Spleen (tissue), 11 donors: ENCODE measurements around the gene NPAS2. TPM values are rescaled to one million over a fixed set of nuclear protein-coding genes. Genes with fewer than 3 reads are reported as not detected.

Source experiments
- DNase-seq: peaks from one replicate; pipeline ENCODE4 v3.0.0-alpha.2; 2020
- H3K27ac ChIP-seq, 8 donors: fragments of 200-600 bp; sonication (generic) in 7 of 8; 1 replicate in 4 of 8; 2 replicates in 4 of 8; pipeline versions ENCODE4 v1.5.0 to v1.8.0; 2016 to 2021; ENCODE audit warnings: inconsistent platforms in 4 of 8, mild to moderate bottlenecking in 4 of 8, moderate library complexity in 1 of 8
- H3K27me3 ChIP-seq, 7 donors: fragments of 200-600 bp; sonication (generic) in 6 of 7; replicated peaks in 1 of 7; 1 replicate in 4 of 7; 2 replicates in 3 of 7; pipeline versions ENCODE4 v1.5.0 to v1.8.0; 2016 to 2021; ENCODE audit warnings: inconsistent platforms in 3 of 7, mild to moderate bottlenecking in 1 of 7
- H3K36me3 ChIP-seq, 6 donors: fragments of 200-600 bp; sonication (generic) in 5 of 6; 1 replicate in 4 of 6; 2 replicates in 2 of 6; pipeline versions ENCODE4 v1.5.0 to v1.8.0; 2016 to 2021; ENCODE audit warnings: inconsistent platforms in 2 of 6
- H3K4me1 ChIP-seq, 6 donors: fragments of 200-600 bp; sonication (generic) in 5 of 6; 1 replicate in 3 of 6; 2 replicates in 3 of 6; pipeline versions ENCODE4 v1.5.0 to v1.8.0; 2016 to 2021; ENCODE audit warnings: inconsistent platforms in 3 of 6
- H3K4me3 ChIP-seq, 8 donors: fragments of 200-600 bp; sonication (generic) in 7 of 8; 1 replicate in 4 of 8; 2 replicates in 4 of 8; pipeline versions ENCODE4 v1.5.0 to v1.8.0; 2016 to 2021; ENCODE audit warnings: inconsistent platforms in 4 of 8, mild to moderate bottlenecking in 4 of 8, moderate library complexity in 2 of 8
- H3K9me3 ChIP-seq, 8 donors: fragments of 200-600 bp; sonication (generic) in 7 of 8; 1 replicate in 4 of 8; 2 replicates in 4 of 8; pipeline versions ENCODE4 v1.5.0 to v1.8.0; 2016 to 2021; ENCODE audit warnings: inconsistent platforms in 4 of 8
- CTCF ChIP-seq, 11 experiments: fragments of 200-600 bp in 7 of 11; fragments of 450-650 bp in 4 of 11; sonication (generic) in 4 of 11; IDR thresholded peaks in 8 of 11; conservative IDR thresholded peaks in 3 of 11; 1 replicate in 7 of 11; 2 replicates in 4 of 11; pipeline versions ENCODE4 v1.4.0 to v1.8.0; 2016 to 2021; ENCODE audit warnings: antibody characterized with exemption in 11 of 11, inconsistent platforms in 4 of 11, mild to moderate bottlenecking in 1 of 11
- POLR2A ChIP-seq, 3 donors: fragments of 450-650 bp; IDR thresholded peaks; one replicate each; pipeline ENCODE4 v1.5.1; 2017; ENCODE audit warnings: antibody characterized with exemption in 3 of 3, mild to moderate bottlenecking in 1 of 3
- POLR2AphosphoS5 ChIP-seq, 3 donors: sonication (generic); formaldehyde crosslinking; IDR thresholded peaks; one replicate each; pipeline ENCODE4 v1.5.1; 2017; ENCODE audit warnings: antibody characterized with exemption in 3 of 3
- WGBS, 5 donors: extraction: QIAGEN DNeasy Blood & Tissue Kit in 3 of 5; methylation state at CpG; one replicate each; pipeline versions ENCODE4 v1.1.5 to v1.1.7; 2013 to 2018; 5-methylcytosine and 5-hydroxymethylcytosine counted together
- intact Hi-C: fragments of 100-400 bp; cut with DNase I; formaldehyde crosslinking; loops from one replicate; pipeline ENCODE4 v1.15.0; 2023; ENCODE audit warnings: low total_unique reads
- polyA plus RNA-seq, 3 donors: library from polyadenylated mRNA; stranded (reverse); fragments of 200-250 nt; gene quantifications; one replicate each; pipeline ENCODE4 v1.2.1, GENCODE V29; 2013
- total RNA-seq, 7 donors: library from RNA; depleted of rRNA in 3 of 7; stranded (reverse); fragments of >200 nt in 3 of 7; fragmentation: NEBNext Ultra II Directional in 4 of 7; extraction: Animal tissue kit (Norgen Biotek cat#: 25700) in 4 of 7; gene quantifications; one replicate each; pipeline versions ENCODE4 v1.1.0 to v1.2.1, GENCODE V29; 2016 to 2021
- donor health status: healthy with polysubstance abuse.
- donor health status: DM: no; HTN: no; CAD: no; lungs with moderate emphysema.
- donor health status: DM: no; HTN: no; CAD: no.
- donor health status: Bipolar disorder and iron deficiency.
- donor health status: healthy.
- donor health status: DM: no; HTN: no; CAD: no.
- donor health status: DM: yes; HTN: yes; CAD: no.

Gene NPAS2
- total and polyA plus RNA-seq, 10 donors: 2.4 to 24.1 (median 8.4) TPM

- WGBS, 5 donors: 70 to 84% (median 73%) methylated on average over 11 of the region's 11 CpGs
- H3K9me3 ChIP-seq: no peaks in the 10 kb centered on the region
- no peaks in the 10 kb centered on the region for H3K36me3 ChIP-seq
- DNase-seq: no peak
- H3K4me1 ChIP-seq: peaks cover 0 to 38% (median 6%) of the 10 kb centered on the region in 6 donors
- intact Hi-C loops: no loop called here
- H3K4me3 ChIP-seq: no peak overlapping the region
- H3K27me3 ChIP-seq: peaks cover 0 to 7% (median 0%) of the 10 kb centered on the region in 7 donors
- TF ChIP-seq POLR2AphosphoS5 (IDR thresholded peaks at IDR 0.05) (no peak), CTCF (IDR thresholded peaks at IDR 0.05 in 8 of 11, conservative IDR thresholded peaks at IDR 0.05 in 3 of 11) (no peak), POLR2A (IDR thresholded peaks at IDR 0.05) (no peak)
- no peak overlapping the region for H3K27ac ChIP-seq
Observed at GRCh38 chr2:100882645-100883613, 63.0 kb downstream of the NPAS2 start.

- no peak for DNase-seq
- Histone ChIP-seq H3K27ac (peak overlapping the region in 2 of 8 donors; percentile 8 to 26), H3K27me3 (peaks cover 0 to 7% (median 0%) of the 10 kb centered on the region in 7 donors), H3K4me1 (peaks cover 0 to 39% (median 6%) of the 10 kb centered on the region in 6 donors), H3K36me3 (no peaks in the 10 kb centered on the region), H3K9me3 (no peaks in the 10 kb centered on the region), H3K4me3 (no peak overlapping the region)
- WGBS, 5 donors: 37 to 48% (median 46%) methylated on average over 3 of the region's 3 CpGs
- TF ChIP-seq POLR2A (IDR thresholded peaks at IDR 0.05): no peak
- TF ChIP-seq CTCF (IDR thresholded peaks at IDR 0.05 in 8 of 11, conservative IDR thresholded peaks at IDR 0.05 in 3 of 11): no peak
- TF ChIP-seq POLR2AphosphoS5 (IDR thresholded peaks at IDR 0.05): no peak
- intact Hi-C loops: no loop called here
Observed at GRCh38 chr2:100884145-100884621, 64.2 kb downstream of the NPAS2 start.

- DNase-seq: no peak
- 68 to 83% (median 73%) methylated on average over 4 of the region's 4 CpGs for whole genome bisulfite sequencing, 5 donors
- H3K4me1 ChIP-seq: peaks cover 0 to 39% (median 6%) of the 10 kb centered on the region in 6 donors
- no peaks in the 10 kb centered on the region for H3K9me3 ChIP-seq
- no peaks in the 10 kb centered on the region for H3K36me3 ChIP-seq
- intact Hi-C loops: no loop called here
- H3K27me3 ChIP-seq: peaks cover 0 to 7% (median 0%) of the 10 kb centered on the region in 7 donors
- no peak overlapping the region for H3K4me3 ChIP-seq
- no peak for TF ChIP-seq CTCF (IDR thresholded peaks at IDR 0.05 in 8 of 11, conservative IDR thresholded peaks at IDR 0.05 in 3 of 11)
- TF ChIP-seq POLR2A (IDR thresholded peaks at IDR 0.05): no peak
- no peak for TF ChIP-seq POLR2AphosphoS5 (IDR thresholded peaks at IDR 0.05)
- no peak overlapping the region for H3K27ac ChIP-seq
Observed at GRCh38 chr2:100886085-100886484, 66.1 kb downstream of the NPAS2 start.

GRCh38 chr2:100887039-100887578 is 67.2 kb downstream of the NPAS2 start:
- WGBS, 5 donors: 76 to 92% (median 85%) methylated on average over 10 to 11 of the region's 11 CpGs
- intact Hi-C loops: no loop called here

More at GRCh38 chr2:100887039-100887578, 67.2 kb downstream of the NPAS2 start:
- TF ChIP-seq POLR2AphosphoS5 (IDR thresholded peaks at IDR 0.05) (no peak), CTCF (IDR thresholded peaks at IDR 0.05 in 8 of 11, conservative IDR thresholded peaks at IDR 0.05 in 3 of 11) (no peak), POLR2A (IDR thresholded peaks at IDR 0.05) (no peak)
- Histone ChIP-seq H3K9me3 (no peaks in the 10 kb centered on the region), H3K27me3 (peaks cover 0 to 4% (median 0%) of the 10 kb centered on the region in 7 donors), H3K27ac (peak overlapping the region in 1 of 8 donors; percentile 13), H3K4me1 (peaks cover 0 to 39% (median 6%) of the 10 kb centered on the region in 6 donors), H3K4me3 (no peak overlapping the region), H3K36me3 (no peaks in the 10 kb centered on the region)
- no peak for DNase-seq
